ENCODE measurements around the gene LUM.

DNA sequence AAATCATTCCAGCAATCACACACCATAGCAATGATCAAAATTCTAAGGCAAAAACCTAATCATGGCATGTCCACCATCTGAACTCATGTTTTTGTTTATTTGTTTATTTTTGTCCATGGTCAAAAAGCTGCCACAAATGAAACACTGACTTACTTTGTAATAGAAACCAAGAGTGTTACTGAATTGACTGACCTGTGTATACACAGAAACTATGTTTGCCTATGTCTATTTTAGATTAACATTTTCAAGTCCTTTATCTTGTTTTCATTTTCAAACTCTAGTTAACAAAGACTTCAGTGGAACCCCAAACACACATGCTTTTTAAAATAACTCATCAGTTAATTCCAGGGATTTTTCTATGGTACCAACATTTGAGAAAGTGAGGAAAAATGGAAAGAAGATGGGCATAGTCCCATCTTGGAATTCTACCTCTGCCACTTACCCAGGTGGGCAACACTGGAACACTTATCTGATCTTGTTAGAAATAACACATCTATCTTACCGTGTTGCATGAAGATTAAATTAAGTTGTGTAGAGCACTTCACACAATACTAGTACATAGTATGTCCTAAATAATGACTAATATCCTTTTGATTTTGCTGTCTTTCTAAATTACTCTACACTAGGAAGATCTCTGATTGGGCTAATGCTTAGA is 6.4 kb downstream of the LUM start:
- TF ChIP-seq, protein P1, sequence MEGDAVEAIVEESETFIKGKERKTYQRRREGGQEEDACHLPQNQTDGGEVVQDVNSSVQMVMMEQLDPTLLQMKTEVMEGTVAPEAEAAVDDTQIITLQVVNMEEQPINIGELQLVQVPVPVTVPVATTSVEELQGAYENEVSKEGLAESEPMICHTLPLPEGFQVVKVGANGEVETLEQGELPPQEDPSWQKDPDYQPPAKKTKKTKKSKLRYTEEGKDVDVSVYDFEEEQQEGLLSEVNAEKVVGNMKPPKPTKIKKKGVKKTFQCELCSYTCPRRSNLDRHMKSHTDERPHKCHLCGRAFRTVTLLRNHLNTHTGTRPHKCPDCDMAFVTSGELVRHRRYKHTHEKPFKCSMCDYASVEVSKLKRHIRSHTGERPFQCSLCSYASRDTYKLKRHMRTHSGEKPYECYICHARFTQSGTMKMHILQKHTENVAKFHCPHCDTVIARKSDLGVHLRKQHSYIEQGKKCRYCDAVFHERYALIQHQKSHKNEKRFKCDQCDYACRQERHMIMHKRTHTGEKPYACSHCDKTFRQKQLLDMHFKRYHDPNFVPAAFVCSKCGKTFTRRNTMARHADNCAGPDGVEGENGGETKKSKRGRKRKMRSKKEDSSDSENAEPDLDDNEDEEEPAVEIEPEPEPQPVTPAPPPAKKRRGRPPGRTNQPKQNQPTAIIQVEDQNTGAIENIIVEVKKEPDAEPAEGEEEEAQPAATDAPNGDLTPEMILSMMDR (tag by site-specific recombination; IDR thresholded peaks at IDR 0.05) = no peak
- TF ChIP-seq ZNF350 (tag by site-specific recombination; IDR thresholded peaks at IDR 0.05) = no peak
- no peak for TF ChIP-seq ZNF202 (tag by site-specific recombination; IDR thresholded peaks at IDR 0.05; ENCODE audit: borderline replicate concordance)
- TF ChIP-seq, protein P2, sequence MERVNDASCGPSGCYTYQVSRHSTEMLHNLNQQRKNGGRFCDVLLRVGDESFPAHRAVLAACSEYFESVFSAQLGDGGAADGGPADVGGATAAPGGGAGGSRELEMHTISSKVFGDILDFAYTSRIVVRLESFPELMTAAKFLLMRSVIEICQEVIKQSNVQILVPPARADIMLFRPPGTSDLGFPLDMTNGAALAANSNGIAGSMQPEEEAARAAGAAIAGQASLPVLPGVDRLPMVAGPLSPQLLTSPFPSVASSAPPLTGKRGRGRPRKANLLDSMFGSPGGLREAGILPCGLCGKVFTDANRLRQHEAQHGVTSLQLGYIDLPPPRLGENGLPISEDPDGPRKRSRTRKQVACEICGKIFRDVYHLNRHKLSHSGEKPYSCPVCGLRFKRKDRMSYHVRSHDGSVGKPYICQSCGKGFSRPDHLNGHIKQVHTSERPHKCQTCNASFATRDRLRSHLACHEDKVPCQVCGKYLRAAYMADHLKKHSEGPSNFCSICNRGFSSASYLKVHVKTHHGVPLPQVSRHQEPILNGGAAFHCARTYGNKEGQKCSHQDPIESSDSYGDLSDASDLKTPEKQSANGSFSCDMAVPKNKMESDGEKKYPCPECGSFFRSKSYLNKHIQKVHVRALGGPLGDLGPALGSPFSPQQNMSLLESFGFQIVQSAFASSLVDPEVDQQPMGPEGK (tag by site-specific recombination; IDR thresholded peaks at IDR 0.05) = no peak
- no peak for TF ChIP-seq ZNF23 (tag by site-specific recombination; IDR thresholded peaks at IDR 0.05; ENCODE audit: borderline replicate concordance)
- no peak for TF ChIP-seq ZNF610 (tag by site-specific recombination; IDR thresholded peaks at IDR 0.05; ENCODE audit: borderline replicate concordance)
- no peak for TF ChIP-seq ZSCAN23 (tag by site-specific recombination; IDR thresholded peaks at IDR 0.05)
- TF ChIP-seq, protein P3, sequence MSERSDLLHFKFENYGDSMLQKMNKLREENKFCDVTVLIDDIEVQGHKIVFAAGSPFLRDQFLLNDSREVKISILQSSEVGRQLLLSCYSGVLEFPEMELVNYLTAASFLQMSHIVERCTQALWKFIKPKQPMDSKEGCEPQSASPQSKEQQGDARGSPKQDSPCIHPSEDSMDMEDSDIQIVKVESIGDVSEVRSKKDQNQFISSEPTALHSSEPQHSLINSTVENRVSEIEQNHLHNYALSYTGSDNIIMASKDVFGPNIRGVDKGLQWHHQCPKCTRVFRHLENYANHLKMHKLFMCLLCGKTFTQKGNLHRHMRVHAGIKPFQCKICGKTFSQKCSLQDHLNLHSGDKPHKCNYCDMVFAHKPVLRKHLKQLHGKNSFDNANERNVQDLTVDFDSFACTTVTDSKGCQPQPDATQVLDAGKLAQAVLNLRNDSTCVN (tag by site-specific recombination; optimal IDR thresholded peaks at IDR 0.05) = no peak

Data from HEK293 (cell line).